SH-SY5Y (cell line): ENCODE results near the gene DCAF8.

Experiments used
- GATA2 ChIP-seq: IDR thresholded peaks from 2 replicates; pipeline ENCODE4 v1.6.1; 2011; ENCODE audit warnings: mild to moderate bottlenecking, low read depth, low read length
- GATA3 ChIP-seq: IDR thresholded peaks from 2 replicates; pipeline ENCODE4 v1.6.1; 2011; ENCODE audit warnings: low read depth, mild to moderate bottlenecking, low read length, moderate library complexity

DNA sequence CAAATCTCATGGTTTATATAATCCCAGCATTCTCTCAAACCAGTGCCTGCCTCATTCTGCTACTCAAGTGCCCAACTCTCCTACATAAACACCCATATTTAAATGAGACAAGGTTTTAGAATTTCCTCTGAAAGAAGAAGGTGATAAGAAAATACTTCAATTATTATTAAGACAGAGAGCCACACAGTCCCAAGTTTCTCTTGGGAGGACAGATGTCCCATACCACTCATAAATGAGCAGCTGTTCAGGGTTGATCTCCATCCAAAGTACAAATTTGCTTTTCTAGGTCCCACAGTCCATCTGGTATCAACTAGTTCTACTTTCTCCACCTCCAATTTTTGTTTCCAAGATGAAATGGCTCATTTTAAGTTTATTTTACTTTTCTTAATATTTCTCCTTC is 11.3 kb downstream of the DCAF8 start:
- TF ChIP-seq GATA2 (no peak), GATA3 (no peak)
